H1 (cell line): Measurements from ENCODE around the gene NINJ2. TPM values are rescaled to one million over a fixed set of nuclear protein-coding genes. Genes with fewer than 3 reads are reported as not detected.

Experiments used
- CTCF ChIA-PET: fragments of 300-600 bp; sonication (Branson Sonifier 250); formaldehyde crosslinking; loops from one replicate; lab custom pipeline; 2021; ENCODE audit not compliant: partially characterized antibody; lab: Charles Lee
- POLR2A ChIA-PET: fragments of 300-600 bp; sonication (Branson Sonifier 250); formaldehyde crosslinking; loops from one replicate; lab custom pipeline; 2021; ENCODE audit warnings: inconsistent platforms; ENCODE audit not compliant: partially characterized antibody; lab: Charles Lee
- DNase-seq, 2 experiments: peaks; one replicate each; pipeline versions ENCODE4 v3.0.0 to v3.0.0-alpha.2; 2010 to 2022; ENCODE audit warnings: low spot score in 2 of 2, low read depth in 1 of 2, mixed read lengths in 1 of 2
- FAIRE-seq: peaks from 2 replicates; lab custom pipeline; 2011; peaks lifted over from hg19 to GRCh38; lab: Jason Lieb, UNC
- H2AFZ ChIP-seq: 2 replicates; pipeline ENCODE4 v1.8.1; 2012; ENCODE audit warnings: low read length, inconsistent platforms
- H2AK5ac ChIP-seq: 2 replicates; pipeline ENCODE4 v1.6.1; 2013; ENCODE audit warnings: low read depth, low read length
- H2BK120ac ChIP-seq: replicated peaks from 2 replicates; pipeline ENCODE3; 2013; ENCODE audit warnings: low read depth, low read length, inconsistent platforms
- H2BK12ac ChIP-seq: 2 replicates; pipeline ENCODE4 v1.6.1; 2013; ENCODE audit warnings: low read depth, low read length
- H2BK15ac ChIP-seq: 2 replicates; pipeline ENCODE4 v1.6.1; 2013; ENCODE audit warnings: low read length
- H2BK20ac ChIP-seq: 2 replicates; pipeline ENCODE4 v1.6.1; 2013; ENCODE audit warnings: low read length
- H2BK5ac ChIP-seq: 2 replicates; pipeline ENCODE4 v1.6.1; 2013; ENCODE audit warnings: low read depth, low read length
- H3K14ac ChIP-seq: 2 replicates; pipeline ENCODE4 v1.6.1; 2013; ENCODE audit warnings: inconsistent platforms; ENCODE audit not compliant: insufficient read length
- H3K18ac ChIP-seq: 2 replicates; pipeline ENCODE4 v1.6.1; 2013; ENCODE audit warnings: low read length; ENCODE audit errors: extremely low read depth
- H3K23ac ChIP-seq: 2 replicates; pipeline ENCODE4 v1.6.1; 2013; ENCODE audit warnings: inconsistent platforms; ENCODE audit not compliant: insufficient read length
- H3K23me2 ChIP-seq: 2 replicates; pipeline ENCODE4 v1.6.1; 2013; ENCODE audit warnings: low read depth, low read length
- H3K27ac ChIP-seq: 2 replicates; pipeline ENCODE4 v1.6.1; 2011; ENCODE audit warnings: low read depth, low read length, inconsistent platforms
- H3K27me3 ChIP-seq, 4 experiments: replicated peaks in 1 of 4; 1 replicate in 1 of 4; 2 replicates in 3 of 4; pipeline versions ENCODE4 v1.6.1 to v1.8.1; 2011 to 2013; ENCODE audit warnings: low read length in 3 of 4, mild to moderate bottlenecking in 3 of 4, inconsistent platforms in 2 of 4, mixed read lengths in 2 of 4, moderate library complexity in 1 of 4; ENCODE audit not compliant: control insufficient read depth in 3 of 4, insufficient read depth in 3 of 4; ENCODE audit errors: extremely low read depth in 1 of 4
- H3K36me3 ChIP-seq, 4 experiments: 2 replicates each; pipeline versions ENCODE4 v1.6.1 to v1.8.1; 2011 to 2013; ENCODE audit warnings: mild to moderate bottlenecking in 4 of 4, low read length in 3 of 4, moderate library complexity in 2 of 4, control low read depth in 1 of 4, inconsistent platforms in 1 of 4; ENCODE audit not compliant: insufficient read depth in 4 of 4, control insufficient read depth in 2 of 4
- H3K4ac ChIP-seq: replicated peaks from 2 replicates; pipeline ENCODE3; 2013; ENCODE audit warnings: low read length, low read depth, mixed read lengths, inconsistent platforms; ENCODE audit not compliant: insufficient read length
- H3K4me1 ChIP-seq, 4 experiments: replicated peaks in 1 of 4; 1 replicate in 1 of 4; 2 replicates in 3 of 4; pipeline versions ENCODE4 v1.6.1 to v1.8.1; 2011 to 2013; ENCODE audit warnings: low read length in 3 of 4, inconsistent platforms in 2 of 4, mixed read lengths in 1 of 4; ENCODE audit not compliant: insufficient read depth in 4 of 4, control insufficient read depth in 3 of 4
- H3K4me2 ChIP-seq, 2 experiments: 2 replicates each; pipeline versions ENCODE4 v1.6.1 to v1.8.1; 2011 to 2013; ENCODE audit warnings: low read depth in 2 of 2, low read length in 2 of 2, control low read depth in 1 of 2, inconsistent platforms in 1 of 2, mild to moderate bottlenecking in 1 of 2; ENCODE audit not compliant: insufficient read depth in 1 of 2
- H3K4me3 ChIP-seq, 4 experiments: fragments of 200-600, 300-600 bp in 1 of 4; sonication (generic), shearing (Covaris generic), sonication (Bioruptor Twin) in 1 of 4; 2 replicates each; pipeline versions ENCODE4 v1.5.1 to v1.8.1; 2011 to 2016; ENCODE audit warnings: low read length in 4 of 4, low read depth in 3 of 4, control low read depth in 2 of 4, inconsistent platforms in 2 of 4, mild to moderate bottlenecking in 2 of 4, mixed read lengths in 1 of 4, moderate library complexity in 1 of 4; ENCODE audit not compliant: insufficient read depth in 2 of 4; ENCODE audit errors: extremely low read depth in 1 of 4
- H3K56ac ChIP-seq: replicated peaks from 2 replicates; pipeline ENCODE3; 2013; ENCODE audit warnings: low read depth, mild to moderate bottlenecking, mixed read lengths, low read length, inconsistent platforms; ENCODE audit not compliant: insufficient read length
- H3K79me1 ChIP-seq: 2 replicates; pipeline ENCODE4 v1.6.1; 2013; ENCODE audit warnings: low read depth, low read length, control low read depth
- H3K79me2 ChIP-seq, 2 experiments: 2 replicates each; pipeline versions ENCODE4 v1.6.1 to v1.8.1; 2012 to 2013; ENCODE audit warnings: low read length in 2 of 2, mild to moderate bottlenecking in 2 of 2, inconsistent platforms in 1 of 2; ENCODE audit not compliant: insufficient read depth in 2 of 2, control insufficient read depth in 1 of 2
- H3K9ac ChIP-seq, 4 experiments: replicated peaks in 1 of 4; 1 replicate in 1 of 4; 2 replicates in 3 of 4; pipeline versions ENCODE4 v1.6.1 to v1.8.1; 2011 to 2013; ENCODE audit warnings: low read depth in 3 of 4, low read length in 3 of 4, control low read depth in 2 of 4, mild to moderate bottlenecking in 2 of 4, moderate library complexity in 2 of 4, inconsistent platforms in 1 of 4; ENCODE audit errors: extremely low read depth in 1 of 4
- H3K9me3 ChIP-seq, 2 experiments: 2 replicates each; pipeline versions ENCODE4 v1.6.1 to v1.8.1; 2012 to 2013; ENCODE audit warnings: mild to moderate bottlenecking in 2 of 2, moderate library complexity in 2 of 2, control low read depth in 1 of 2, inconsistent platforms in 1 of 2, low read depth in 1 of 2, low read length in 1 of 2, mixed read lengths in 1 of 2; ENCODE audit not compliant: insufficient read depth in 2 of 2
- H4K20me1 ChIP-seq, 2 experiments: replicated peaks in 1 of 2; 2 replicates each; pipeline versions ENCODE3 to v1.8.1; 2011 to 2013; ENCODE audit warnings: inconsistent platforms in 2 of 2, low read length in 2 of 2, mild to moderate bottlenecking in 1 of 2; ENCODE audit not compliant: insufficient read depth in 2 of 2, control insufficient read depth in 1 of 2
- H4K5ac ChIP-seq: 2 replicates; pipeline ENCODE4 v1.6.1; 2013; ENCODE audit warnings: low read length, low read depth, mixed read lengths, inconsistent platforms; ENCODE audit not compliant: insufficient read length
- H4K8ac ChIP-seq: 2 replicates; pipeline ENCODE4 v1.8.0; 2013; ENCODE audit warnings: mild to moderate bottlenecking, moderate library complexity, low read length, inconsistent platforms; ENCODE audit not compliant: insufficient read depth; ENCODE audit errors: extremely low read depth
- H4K91ac ChIP-seq: replicated peaks from 2 replicates; pipeline ENCODE3; 2013; ENCODE audit warnings: low read length, mixed read lengths, inconsistent platforms; ENCODE audit not compliant: insufficient read length
- ASH2L ChIP-seq: fragments of 200-600, 300-600 bp; sonication (generic); IDR thresholded peaks from one replicate; pipeline ENCODE4 v1.7.1; 2017; ENCODE audit warnings: low read length
- CBX5 ChIP-seq: fragments of 300-800, 300-1000 bp; sonication (generic); IDR thresholded peaks from 2 replicates; pipeline ENCODE4 v1.7.1; 2016; ENCODE audit warnings: antibody characterized with exemption, low read length, low read depth
- KDM1A ChIP-seq: fragments of 200-600, 300-600 bp; sonication (generic); IDR thresholded peaks from 2 replicates; pipeline ENCODE4 v1.7.1; 2016; ENCODE audit warnings: mild to moderate bottlenecking, low read length, borderline replicate concordance
- PHF8 ChIP-seq: fragments of 200-600 bp; sonication (generic); conservative IDR thresholded peaks from 2 replicates; pipeline ENCODE4 v1.7.1; 2012; ENCODE audit warnings: low read depth, mild to moderate bottlenecking, inconsistent platforms, low read length, moderate library complexity
- POLR2A ChIP-seq, 2 experiments: IDR thresholded peaks; 1 replicate in 1 of 2; 2 replicates in 1 of 2; pipeline ENCODE4 v1.6.1; 2011; ENCODE audit warnings: low read depth in 2 of 2, low read length in 2 of 2, mild to moderate bottlenecking in 2 of 2; ENCODE audit errors: control extremely low read depth in 1 of 2
- RFX5 ChIP-seq: IDR thresholded peaks from 2 replicates; pipeline ENCODE4 v1.6.1; 2011; ENCODE audit warnings: low read depth, low read length, improper control_type of control experiment, borderline replicate concordance
- SP4 ChIP-seq: IDR thresholded peaks from 2 replicates; pipeline ENCODE4 v1.6.1; 2012; ENCODE audit warnings: low read length, inconsistent platforms
- YY1 ChIP-seq: IDR thresholded peaks from 2 replicates; pipeline ENCODE4 v1.6.1; 2011; ENCODE audit warnings: low read depth, mild to moderate bottlenecking, low read length
- ZNF274 ChIP-seq: IDR thresholded peaks from 2 replicates; pipeline ENCODE4 v1.7.0; 2012; ENCODE audit warnings: low read length, borderline replicate concordance; ENCODE audit errors: extremely low read depth
- WGBS, 2 experiments: shearing (Covaris generic) in 1 of 2; methylation state at CpG; one replicate each; pipeline versions ENCODE4 v1.1.6 to v1.1.7; 2013 to 2015; ENCODE audit warnings: low lambda C conversion rate in 2 of 2, mixed read lengths in 2 of 2, inconsistent platforms in 1 of 2, low coverage in 1 of 2, missing lambda C conversion rate in 1 of 2; ENCODE audit not compliant: insufficient replicate concordance in 2 of 2, insufficient coverage in 1 of 2, insufficient read length in 1 of 2; ENCODE audit errors: extremely low coverage in 1 of 2, missing lambda C conversion rate in 1 of 2; 5-methylcytosine and 5-hydroxymethylcytosine counted together
- polyA plus RNA-seq, 7 experiments: library from polyadenylated mRNA; depleted of rRNA in 3 of 7; stranded (reverse) in 5 of 7; unstranded in 2 of 7; fragments of >200 nt in 5 of 7; fragments of 200-250 nt in 2 of 7; gene quantifications; 1 replicate in 5 of 7; 2 replicates in 1 of 7; 4 replicates in 1 of 7; pipeline versions ENCODE4 v1.2.1 to v1.2.3, GENCODE V29; 2011 to 2013; ENCODE audit warnings: missing spikeins in 2 of 7, mixed read lengths in 2 of 7
- total RNA-seq: library from RNA; stranded (reverse); fragmentation: NEBNext Ultra II Directional; extraction: Animal tissue kit (Norgen Biotek cat#: 25700); gene quantifications from 2 replicates; pipeline ENCODE4 v1.2.1, GENCODE V29; 2021

NINJ2 gene
- total and polyA plus RNA-seq, 2 of the 8 experiments (the other 6 are each of a cell fraction or from before 2014, with no cell fraction given) = 1.4 TPM; not detected in 1

GRCh38 chr12:638953-639557 is 24.2 kb downstream of the NINJ2 start:
- CTCF ChIA-PET = interaction anchor here (1.0 kb wide), 1 partner anchor 60 kb away, joined by 3 read pairs; no protein-coding TSS in a partner anchor
- H3K23me2 ChIP-seq = peaks cover 7% of the 10 kb centered on the region; the same call in 1 of the 2 replicates
- H3K9ac ChIP-seq = no peak overlapping the region
- no peak overlapping the region for H2BK12ac ChIP-seq
- H3K4me1 ChIP-seq = peaks cover 0 to 8% (median 3%) of the 10 kb centered on the region in 4 experiments; a peak in 4 of 7 replicates
- H3K14ac ChIP-seq = no peak overlapping the region
- DNase-seq (no peak), FAIRE-seq (no peak)
- H3K4ac ChIP-seq = no peak overlapping the region
- no peaks in the 10 kb centered on the region for H3K79me2 ChIP-seq
- H3K27me3 ChIP-seq = no peaks in the 10 kb centered on the region; a peak in 5 of 7 replicates
- H3K4me3 ChIP-seq = no peak overlapping the region
- H2BK15ac ChIP-seq = no peak overlapping the region
- WGBS, 2 experiments = 88% methylated on average over 3 of the region's 3 CpGs; no CpG with 5 or more reads in 1 of the 2 experiments
- no peak overlapping the region for H3K18ac ChIP-seq
- no peak for TF ChIP-seq ZNF274
- no peak for TF ChIP-seq POLR2A (IDR thresholded peaks at IDR 0.05; ENCODE audit: control extremely low read depth in 1 of 2, low read depth in 2 of 2, low read length in 2 of 2)
- no peak for TF ChIP-seq KDM1A
- TF ChIP-seq PHF8 = no peak
- no peak for TF ChIP-seq YY1
- TF ChIP-seq CBX5 = no peak
- no peak for TF ChIP-seq RFX5
- TF ChIP-seq ASH2L = no peak
- no peak for TF ChIP-seq SP4
- no peak overlapping the region for H2BK20ac ChIP-seq
- H3K79me1 ChIP-seq = no peaks in the 10 kb centered on the region
- H2BK5ac ChIP-seq = no peak overlapping the region
- no peak overlapping the region for H4K8ac ChIP-seq
- no peak overlapping the region for H2AK5ac ChIP-seq
- H3K36me3 ChIP-seq = no peaks in the 10 kb centered on the region
- H2AFZ ChIP-seq = no peak overlapping the region
- H3K56ac ChIP-seq = no peak overlapping the region
- no peaks in the 10 kb centered on the region for H3K9me3 ChIP-seq
- H3K27ac ChIP-seq = no peak overlapping the region
- H4K5ac ChIP-seq = no peak overlapping the region
- no peak overlapping the region for H2BK120ac ChIP-seq
- no peaks in the 10 kb centered on the region for H4K20me1 ChIP-seq
- H3K23ac ChIP-seq = no peak overlapping the region
- no peak overlapping the region for H3K4me2 ChIP-seq
- no peak overlapping the region for H4K91ac ChIP-seq
- POLR2A ChIA-PET = no interaction called here
